Activated CD4-positive, alpha-beta T cell treated with anti-CD3 and anti-CD28 coated beads, Interleukin-2, Interleukin-4, amounts not matched to agents 100 ng/mL and 50 ng/mL, durations not matched to agents 16 hours and 8 hours (primary cell): ENCODE data around the gene PLA2G2C.
"Not testable (repeated sequence)": the region's sequence is repeated elsewhere in the genome, so short reads cannot be mapped to it uniquely, and the experiment has no call there.

Experiments
- DNase-seq: peaks from one replicate; pipeline ENCODE4 v3.0.0-alpha.2; 2020; ENCODE audit warnings: low spot score

The PLA2G2C gene

GRCh38 chr1:20130518-20130917 lies 55.8 kb downstream of the PLA2G2C start:
- DNase-seq: not testable (repeated sequence)

GRCh38 chr1:20126806-20127440 lies 59.4 kb downstream of the PLA2G2C start:
- no peak for DNase-seq

DNA sequence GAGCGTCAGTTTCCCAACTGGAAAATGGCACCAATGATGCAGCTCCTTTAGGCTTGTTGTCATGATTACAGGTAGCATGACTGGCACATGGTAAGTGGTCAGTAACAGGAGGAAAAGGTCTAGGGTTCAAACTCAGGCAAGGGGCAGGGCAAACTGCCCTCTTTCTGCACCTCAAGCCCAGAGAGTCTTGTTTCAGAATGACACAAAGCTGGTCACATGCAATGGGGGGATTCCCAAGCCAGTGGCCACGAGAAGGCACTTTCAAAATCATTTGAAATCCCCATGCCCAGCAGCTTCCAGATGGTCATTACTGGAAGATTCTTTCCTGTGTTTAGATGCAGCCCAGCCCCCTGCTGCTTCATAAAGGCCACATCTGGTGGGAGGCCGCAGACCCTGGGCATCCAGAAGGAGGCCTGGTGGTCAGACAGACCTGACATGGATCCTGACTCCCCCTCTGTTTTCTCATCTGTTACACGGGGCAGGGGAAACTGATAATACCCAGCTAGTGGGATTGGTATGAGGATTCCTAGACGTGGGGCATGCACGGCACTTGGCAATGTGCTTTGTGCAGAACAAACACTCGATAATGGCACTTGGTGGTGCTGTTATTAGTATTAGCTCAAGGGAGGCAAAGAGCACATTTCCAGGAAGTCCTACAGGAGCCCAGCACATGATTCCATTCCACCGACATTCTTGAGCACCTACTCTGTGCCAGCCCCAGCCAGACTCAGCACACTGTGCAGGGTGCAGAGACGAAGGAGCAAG lies 60.1 kb downstream of the PLA2G2C start:
- peak; percentile 30 for DNase-seq

DNA sequence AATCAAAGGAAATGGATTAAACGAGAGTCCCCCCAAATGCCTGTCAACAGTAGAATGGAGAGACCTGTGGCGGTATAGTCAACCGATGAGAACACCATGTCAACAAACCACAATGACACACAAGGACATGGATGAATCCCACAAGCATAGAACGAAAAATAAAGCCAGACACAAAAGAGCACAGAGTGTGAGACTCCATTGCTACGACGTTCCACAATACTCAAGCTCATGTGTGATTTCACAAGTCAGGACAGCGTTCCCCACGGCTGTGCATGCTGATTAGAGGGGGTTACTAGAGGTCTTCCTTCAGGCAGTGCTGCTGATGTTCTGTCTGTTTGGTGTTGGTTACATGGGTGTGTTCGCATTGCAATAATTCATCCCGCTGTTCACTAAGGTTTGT lies 61.2 kb downstream of the PLA2G2C start:
- DNase-seq: no peak

DNA sequence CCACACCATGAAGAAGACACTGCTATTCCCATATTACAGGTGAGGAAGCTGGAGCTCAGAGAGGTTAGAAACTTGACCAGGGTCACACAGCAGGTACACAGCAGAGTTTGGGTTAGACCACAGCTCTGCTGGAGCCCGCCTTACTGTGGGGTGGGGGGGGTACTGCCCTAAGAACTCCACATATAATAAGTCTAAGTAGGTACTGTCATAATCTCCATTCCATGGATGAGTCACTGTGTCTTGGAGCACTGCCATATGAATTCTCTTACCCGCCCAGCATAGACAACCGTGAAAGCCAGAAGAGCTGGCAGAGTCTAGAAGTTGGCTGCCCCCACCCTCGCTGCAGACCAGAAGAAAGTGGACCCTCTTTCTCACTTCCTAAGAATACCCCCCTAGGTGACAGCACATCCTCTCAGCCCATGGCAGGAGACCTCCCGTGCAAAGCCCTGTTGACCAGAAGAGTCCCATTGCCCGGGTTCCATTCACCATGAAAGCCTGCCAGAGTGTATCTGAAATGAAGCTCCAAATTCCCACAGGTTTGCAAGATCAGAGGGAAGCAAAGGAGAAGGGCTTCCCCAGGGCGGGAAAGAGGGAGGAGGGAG lies 61.8 kb downstream of the PLA2G2C start:
- peak; percentile 31 for DNase-seq

DNA sequence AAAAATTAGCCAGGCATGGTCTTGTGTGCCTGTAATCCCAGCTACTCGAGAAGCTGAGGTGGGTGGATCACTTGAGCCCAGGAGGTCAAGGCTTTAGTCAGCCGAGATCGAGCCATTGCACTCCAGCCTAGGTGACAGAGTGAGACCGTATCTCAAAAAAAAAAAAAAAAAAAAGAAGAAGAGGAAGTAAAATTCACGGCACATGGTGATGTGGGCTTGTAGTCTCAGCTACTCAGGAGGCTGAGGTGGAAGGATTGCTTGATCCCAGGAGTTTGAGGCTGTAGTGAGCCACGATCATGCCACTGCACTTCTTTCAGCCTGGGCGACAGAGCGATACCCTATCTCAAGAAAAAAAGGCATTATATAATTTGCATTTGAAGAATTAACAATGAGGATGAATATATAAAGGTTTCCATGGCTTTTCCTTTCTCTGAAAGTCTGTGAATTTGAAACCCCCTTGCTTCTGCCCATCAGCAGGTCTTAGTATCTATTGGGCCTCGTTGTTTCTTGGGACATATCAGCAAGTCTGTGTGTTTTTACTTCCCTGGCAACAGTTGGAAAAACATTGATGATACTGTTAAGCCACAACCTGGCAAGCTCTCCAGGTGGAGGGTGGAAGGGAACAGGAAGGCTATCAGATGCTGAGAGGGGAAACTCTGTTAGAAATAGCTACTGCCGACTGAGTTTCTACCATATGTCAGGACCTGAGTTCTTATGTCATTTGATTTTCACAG lies 62.4 kb downstream of the PLA2G2C start:
- DNase-seq: no peak

DNA sequence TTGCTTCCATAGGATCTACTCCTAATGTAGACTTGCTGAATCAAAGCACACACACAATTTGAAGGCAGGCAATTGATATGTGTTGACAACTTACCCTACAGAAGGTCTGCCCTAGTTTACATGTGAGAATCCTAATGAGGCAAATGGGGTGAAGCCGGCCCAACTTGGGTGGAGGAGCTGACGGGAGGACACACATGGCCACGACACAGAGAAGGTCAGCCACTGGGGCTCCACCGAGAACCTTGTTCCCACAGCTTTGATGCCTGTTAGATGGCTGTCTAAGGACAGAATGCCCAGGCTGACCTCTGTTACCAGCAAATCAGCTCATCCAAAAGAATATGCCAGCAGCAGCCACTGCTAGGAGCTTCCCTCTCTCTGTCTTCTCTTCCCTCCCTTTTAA lies 65.5 kb downstream of the PLA2G2C start:
- DNase-seq: no peak

DNA sequence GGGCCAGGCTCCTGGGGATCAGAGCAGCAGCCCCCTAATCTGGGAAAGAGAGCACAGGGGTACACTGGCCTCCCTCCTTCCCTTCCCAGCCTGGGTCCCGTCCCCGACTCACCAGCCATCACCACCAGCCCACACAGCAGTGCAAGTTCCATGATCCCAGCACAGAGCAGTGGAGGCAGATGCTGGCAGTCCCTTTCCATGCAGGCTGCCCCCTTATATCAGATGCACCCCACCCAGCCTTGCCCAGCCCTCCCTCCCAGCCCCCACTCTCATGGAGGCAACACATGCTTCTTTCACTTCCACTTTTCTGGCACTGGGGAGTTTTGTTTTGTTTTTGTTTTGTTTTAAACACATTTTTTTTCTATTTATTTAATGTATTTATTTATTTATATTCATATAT lies 67.0 kb downstream of the PLA2G2C start, which contains the start of gene PLA2G2D:
Gene PLA2G2D (minus strand): TSS at position 190 of the 400 bp plus-strand sequence. CDS start 38 bp downstream, at position 152.
- no peak for DNase-seq

- no peak for DNase-seq
These were observed 69.1 kb downstream of the PLA2G2C start for GRCh38 chr1:20117236-20117635.

DNA sequence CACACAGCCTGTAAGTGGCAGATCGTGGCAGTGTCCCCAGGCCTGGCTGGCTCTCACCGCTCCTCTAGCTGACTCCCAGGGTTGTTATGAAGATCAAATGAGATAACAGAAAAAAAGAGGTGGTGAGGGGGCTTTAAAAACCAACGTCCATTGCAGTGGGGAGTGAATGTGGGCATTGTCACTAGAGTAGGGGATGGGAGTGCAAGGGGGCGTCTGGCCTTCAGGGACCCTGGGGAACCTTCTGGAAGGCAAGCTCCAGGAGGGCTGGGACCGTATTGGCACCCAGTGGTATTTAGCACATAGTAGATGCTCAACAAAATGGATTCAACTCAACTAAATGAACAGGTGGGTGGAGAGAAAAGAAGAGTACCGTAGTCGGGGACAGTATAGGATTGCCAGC lies 70.4 kb downstream of the PLA2G2C start:
- DNase-seq: no peak

DNA sequence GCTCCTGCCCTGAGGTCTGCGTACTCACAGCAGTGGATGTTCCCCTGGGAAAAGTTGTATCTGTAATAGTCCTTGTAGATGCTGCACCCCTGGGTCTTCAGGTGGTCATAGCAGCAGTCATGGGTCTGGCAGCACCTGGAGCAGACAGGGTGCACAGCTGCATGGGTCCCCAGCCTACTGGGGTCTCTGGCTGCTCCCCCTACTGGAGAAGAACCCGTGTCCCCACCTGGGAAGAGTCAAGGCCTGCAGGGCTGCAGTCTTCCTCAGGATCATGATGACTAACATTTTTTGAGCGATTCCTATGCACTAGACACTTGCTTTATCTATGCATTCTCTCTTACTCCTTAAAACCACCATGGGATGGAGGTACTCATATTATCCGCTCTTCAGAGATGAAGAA lies 70.8 kb downstream of the PLA2G2C start:
- no peak for DNase-seq

DNA sequence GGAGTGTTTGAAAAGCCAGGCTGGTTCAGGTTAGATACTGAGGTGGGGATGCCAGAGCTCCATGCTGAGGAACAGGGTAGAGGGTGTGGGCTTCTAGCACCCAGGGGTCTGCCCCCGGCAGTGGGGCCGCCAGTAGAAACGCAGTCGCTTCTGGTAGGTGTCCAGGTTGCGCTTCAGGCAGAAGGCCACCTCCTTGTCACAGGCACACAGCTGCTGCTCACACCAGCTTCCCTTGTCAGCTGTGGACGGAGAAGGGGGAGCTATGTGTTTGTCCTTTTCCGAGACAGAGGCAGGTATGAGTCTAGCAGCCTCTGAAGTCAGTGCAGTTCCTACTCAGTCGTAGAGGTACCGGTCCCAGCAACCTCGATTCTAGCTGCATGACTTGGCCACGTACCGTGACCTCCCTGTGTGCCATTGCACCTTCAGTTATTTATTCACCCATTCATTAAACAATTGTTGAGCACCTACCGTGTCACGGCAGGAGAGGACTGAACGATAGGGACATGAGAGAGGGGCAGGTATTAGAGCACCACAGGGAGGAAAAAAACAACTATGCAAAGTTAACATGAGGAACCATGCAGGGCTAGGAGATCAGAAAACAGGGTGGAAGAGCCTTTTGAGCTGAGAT lies 72.2 kb downstream of the PLA2G2C start:
- DNase-seq: no peak
